ENCODE data around the gene RILPL1.

DNA sequence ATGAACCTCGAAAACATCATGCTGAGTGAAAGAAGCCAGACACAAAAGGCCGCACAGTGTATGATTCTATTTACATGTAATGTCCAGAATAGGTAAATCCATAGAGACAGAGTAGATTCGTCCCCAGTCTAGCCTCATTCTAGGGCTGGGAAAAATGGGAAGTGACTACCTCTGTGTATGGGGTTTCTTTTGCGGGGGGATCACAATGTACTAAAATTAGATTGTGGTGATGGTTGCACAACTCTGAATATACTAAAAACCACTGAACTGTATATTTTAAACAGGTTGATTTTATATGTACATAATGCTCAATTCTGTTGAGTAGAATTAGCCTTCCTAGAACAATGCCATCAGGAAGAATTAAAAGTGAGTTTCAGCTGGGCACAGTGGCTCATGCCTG lies 90.7 kb downstream of the RILPL1 start:
- TF ChIP-seq POLR2A (IDR thresholded peaks at IDR 0.05): no peak
- TF ChIP-seq, protein P1, sequence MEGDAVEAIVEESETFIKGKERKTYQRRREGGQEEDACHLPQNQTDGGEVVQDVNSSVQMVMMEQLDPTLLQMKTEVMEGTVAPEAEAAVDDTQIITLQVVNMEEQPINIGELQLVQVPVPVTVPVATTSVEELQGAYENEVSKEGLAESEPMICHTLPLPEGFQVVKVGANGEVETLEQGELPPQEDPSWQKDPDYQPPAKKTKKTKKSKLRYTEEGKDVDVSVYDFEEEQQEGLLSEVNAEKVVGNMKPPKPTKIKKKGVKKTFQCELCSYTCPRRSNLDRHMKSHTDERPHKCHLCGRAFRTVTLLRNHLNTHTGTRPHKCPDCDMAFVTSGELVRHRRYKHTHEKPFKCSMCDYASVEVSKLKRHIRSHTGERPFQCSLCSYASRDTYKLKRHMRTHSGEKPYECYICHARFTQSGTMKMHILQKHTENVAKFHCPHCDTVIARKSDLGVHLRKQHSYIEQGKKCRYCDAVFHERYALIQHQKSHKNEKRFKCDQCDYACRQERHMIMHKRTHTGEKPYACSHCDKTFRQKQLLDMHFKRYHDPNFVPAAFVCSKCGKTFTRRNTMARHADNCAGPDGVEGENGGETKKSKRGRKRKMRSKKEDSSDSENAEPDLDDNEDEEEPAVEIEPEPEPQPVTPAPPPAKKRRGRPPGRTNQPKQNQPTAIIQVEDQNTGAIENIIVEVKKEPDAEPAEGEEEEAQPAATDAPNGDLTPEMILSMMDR (IDR thresholded peaks at IDR 0.05): no peak

Data from uterus (tissue), 2 donors.